HepG2 (cell line): ENCODE results near the gene FITM1. TPM values are rescaled to one million over a fixed set of nuclear protein-coding genes. Genes with fewer than 3 reads are reported as not detected.

Experiments
- CBX5 ChIP-seq: sonication (generic); formaldehyde crosslinking; IDR thresholded peaks from 2 replicates; pipeline ENCODE4 v1.4.0; 2020; ENCODE audit warnings: missing genetic modification reagents, borderline replicate concordance
- DR1 ChIP-seq: sonication (generic); formaldehyde crosslinking; IDR thresholded peaks from 2 replicates; pipeline ENCODE4 v1.8.0; 2021; ENCODE audit warnings: mild to moderate bottlenecking, missing genetic modification reagents, inconsistent platforms
- FOXK1 ChIP-seq: sonication (generic); formaldehyde crosslinking; IDR thresholded peaks from 2 replicates; pipeline ENCODE4 v1.4.0; 2020; ENCODE audit warnings: low read depth, missing genetic modification reagents, borderline replicate concordance
- GATAD2A ChIP-seq: IDR thresholded peaks from 2 replicates; pipeline ENCODE4 v1.6.1; 2016
- GFI1 ChIP-seq: sonication (generic); formaldehyde crosslinking; IDR thresholded peaks from 2 replicates; pipeline ENCODE4 v1.5.0; 2020; ENCODE audit warnings: missing genetic modification reagents, mild to moderate bottlenecking, borderline replicate concordance
- GPN1 ChIP-seq: sonication (generic); formaldehyde crosslinking; IDR thresholded peaks from 2 replicates; pipeline ENCODE4 v1.5.1; 2020; ENCODE audit warnings: missing genetic modification reagents, borderline replicate concordance
- HHEX ChIP-seq: IDR thresholded peaks from 2 replicates; pipeline ENCODE4 v1.6.1; 2016; ENCODE audit warnings: control low read depth
- HMG20B ChIP-seq: conservative IDR thresholded peaks from 2 replicates; pipeline ENCODE4 v1.6.1; 2016; ENCODE audit warnings: missing genetic modification reagents, missing compliant biosample characterization
- HOXA3 ChIP-seq: sonication (generic); formaldehyde crosslinking; IDR thresholded peaks from 2 replicates; pipeline ENCODE4 v1.5.0; 2020; ENCODE audit warnings: missing genetic modification reagents
- HOXA5 ChIP-seq: sonication (generic); formaldehyde crosslinking; IDR thresholded peaks from 2 replicates; pipeline ENCODE4 v1.4.0; 2020; ENCODE audit warnings: missing genetic modification reagents
- KDM1A ChIP-seq: IDR thresholded peaks from 2 replicates; pipeline ENCODE4 v1.6.1; 2016; ENCODE audit warnings: missing compliant biosample characterization
- PHF20 ChIP-seq: sonication (generic); formaldehyde crosslinking; IDR thresholded peaks from 2 replicates; pipeline ENCODE4 v1.5.0; 2020; ENCODE audit warnings: mild to moderate bottlenecking, missing genetic modification reagents
- PITX1 ChIP-seq: sonication (generic); formaldehyde crosslinking; IDR thresholded peaks from 2 replicates; pipeline ENCODE4 v1.5.1; 2020; ENCODE audit warnings: mild to moderate bottlenecking, missing genetic modification reagents
- RFXAP ChIP-seq: sonication (generic); formaldehyde crosslinking; IDR thresholded peaks from 2 replicates; pipeline ENCODE4 v1.4.0; 2020; ENCODE audit warnings: missing genetic modification reagents, borderline replicate concordance
- SSRP1 ChIP-seq: IDR thresholded peaks from 2 replicates; pipeline ENCODE4 v1.6.1; 2016; ENCODE audit warnings: control low read depth
- YEATS4 ChIP-seq: sonication (generic); formaldehyde crosslinking; IDR thresholded peaks from 2 replicates; pipeline ENCODE4 v1.4.0; 2020; ENCODE audit warnings: missing genetic modification reagents, borderline replicate concordance
- ZFP36L2 ChIP-seq: sonication (generic); formaldehyde crosslinking; IDR thresholded peaks from 2 replicates; pipeline ENCODE4 v1.4.0; 2020; ENCODE audit warnings: missing genetic modification reagents
- ZNF17 ChIP-seq: sonication (generic); formaldehyde crosslinking; IDR thresholded peaks from 2 replicates; pipeline ENCODE4 v1.5.0; 2020; ENCODE audit warnings: mild to moderate bottlenecking, missing genetic modification reagents
- ZNF564 ChIP-seq: sonication (generic); formaldehyde crosslinking; IDR thresholded peaks from 2 replicates; pipeline ENCODE4 v1.8.1; 2023; ENCODE audit warnings: mild to moderate bottlenecking, missing genetic modification reagents
- ZNF605 ChIP-seq: sonication (generic); formaldehyde crosslinking; IDR thresholded peaks from 2 replicates; pipeline ENCODE4 v1.8.0; 2022; ENCODE audit warnings: mild to moderate bottlenecking, missing genetic modification reagents
- ZNF747 ChIP-seq: sonication (generic); formaldehyde crosslinking; IDR thresholded peaks from 2 replicates; pipeline ENCODE4 v1.8.1; 2023; ENCODE audit warnings: missing genetic modification reagents, mild to moderate bottlenecking, borderline replicate concordance
- polyA plus RNA-seq, 8 experiments: library from polyadenylated mRNA; depleted of rRNA in 3 of 8; stranded (reverse) in 7 of 8; unstranded in 1 of 8; fragments of >200 nt; fragmentation: Illumina TruSeq in 4 of 8; extraction: Trizol in 4 of 8; gene quantifications; 2 replicates each; pipeline versions ENCODE4 v1.2.1 to v1.2.3, GENCODE V29; 2011 to 2016; ENCODE audit warnings: low read depth in 4 of 8, missing spikeins in 1 of 8, mixed read lengths in 1 of 8; ENCODE audit not compliant: insufficient read depth in 1 of 8
- total RNA-seq, 5 experiments: library from RNA; depleted of rRNA; stranded (reverse); fragments of >200 nt; fragmentation: Illumina TruSeq; extraction: Trizol; gene quantifications; 2 replicates each; pipeline ENCODE4 v1.2.3, GENCODE V29; 2016; ENCODE audit warnings: low read depth in 1 of 5
- TF ChIP-seq, protein P1 (sequence below): sonication (generic); formaldehyde crosslinking; IDR thresholded peaks from 2 replicates; pipeline ENCODE4 v1.5.0; 2020; ENCODE audit warnings: missing genetic modification reagents, mild to moderate bottlenecking, borderline replicate concordance
- TF ChIP-seq, protein P2 (sequence below): sonication (generic); formaldehyde crosslinking; IDR thresholded peaks from 2 replicates; pipeline ENCODE4 v1.8.0; 2022; ENCODE audit warnings: missing genetic modification reagents, low read depth, mild to moderate bottlenecking, borderline replicate concordance
- TF ChIP-seq, protein P3 (sequence below): sonication (generic); formaldehyde crosslinking; IDR thresholded peaks from 2 replicates; pipeline ENCODE4 v1.4.0; 2020; ENCODE audit warnings: missing genetic modification reagents, borderline replicate concordance
- TF ChIP-seq, protein P4 (sequence below): sonication (generic); formaldehyde crosslinking; IDR thresholded peaks from 2 replicates; pipeline ENCODE4 v1.4.0; 2020; ENCODE audit warnings: missing genetic modification reagents, borderline replicate concordance

FITM1 gene
- total and polyA plus RNA-seq, 2 of the 13 experiments (the other 11 are each of a cell fraction or from before 2014, with no cell fraction given): 2.7 to 5.8 TPM

DNA sequence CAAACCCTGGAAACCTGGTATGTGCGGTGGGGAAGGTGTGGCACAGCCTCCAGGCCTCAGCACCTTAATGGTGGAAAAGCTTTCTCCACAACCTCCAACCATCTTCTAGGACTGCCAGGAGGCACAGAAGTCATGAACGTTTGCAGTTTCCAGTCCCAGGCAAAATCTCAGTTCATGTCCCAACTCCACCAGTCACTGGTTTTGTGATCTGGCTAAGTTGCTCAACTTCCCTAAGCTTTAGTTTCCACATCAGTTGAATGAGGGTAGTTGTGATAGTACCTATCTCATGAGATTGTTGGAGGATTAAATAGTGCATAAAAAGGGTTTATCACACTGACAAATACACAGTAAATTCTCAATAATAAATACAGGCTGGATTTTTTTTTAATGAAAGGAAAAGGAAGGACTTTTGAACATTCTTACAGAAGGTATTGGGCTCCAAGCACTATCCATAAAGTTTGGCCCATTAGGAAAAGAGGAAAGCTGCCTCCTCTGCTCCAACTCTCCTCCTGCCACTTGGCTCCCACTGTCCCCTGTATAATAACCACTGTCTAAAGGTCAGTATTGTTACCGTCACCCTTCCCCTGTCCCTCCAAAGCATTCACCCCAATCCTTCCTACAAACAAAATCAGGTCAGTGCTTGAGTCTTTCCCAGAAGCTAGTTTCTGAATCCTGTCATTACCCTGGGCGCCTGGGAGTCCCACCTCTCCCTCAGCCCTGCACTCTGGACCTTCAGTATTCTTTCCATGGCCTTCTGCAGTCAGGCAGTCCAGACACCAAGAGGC lies 30.1 kb upstream of the FITM1 start (continued):
- TF ChIP-seq, protein P1, sequence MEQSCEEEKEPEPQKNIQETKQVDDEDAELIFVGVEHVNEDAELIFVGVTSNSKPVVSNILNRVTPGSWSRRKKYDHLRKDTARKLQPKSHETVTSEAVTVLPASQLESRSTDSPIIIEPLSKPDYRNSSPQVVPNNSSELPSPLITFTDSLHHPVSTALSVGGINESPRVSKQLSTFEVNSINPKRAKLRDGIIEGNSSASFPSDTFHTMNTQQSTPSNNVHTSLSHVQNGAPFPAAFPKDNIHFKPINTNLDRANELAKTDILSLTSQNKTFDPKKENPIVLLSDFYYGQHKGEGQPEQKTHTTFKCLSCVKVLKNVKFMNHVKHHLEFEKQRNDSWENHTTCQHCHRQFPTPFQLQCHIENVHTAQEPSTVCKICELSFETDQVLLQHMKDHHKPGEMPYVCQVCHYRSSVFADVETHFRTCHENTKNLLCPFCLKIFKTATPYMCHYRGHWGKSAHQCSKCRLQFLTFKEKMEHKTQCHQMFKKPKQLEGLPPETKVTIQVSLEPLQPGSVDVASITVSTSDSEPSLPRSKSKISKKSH (CRISPR knock-in tag): no peak
- TF ChIP-seq HOXA3 (CRISPR knock-in tag) (no peak), GFI1 (no peak), RFXAP (CRISPR knock-in tag) (no peak), YEATS4 (CRISPR knock-in tag) (no peak), CBX5 (CRISPR knock-in tag) (0 out of 2 replicates have a peak, but pooled peaks have one; percentile 17), FOXK1 (CRISPR knock-in tag) (0 out of 2 replicates have a peak, but pooled peaks have one; percentile 12), HHEX (CRISPR knock-in tag) (no peak), HOXA5 (no peak), DR1 (no peak), ZNF17 (CRISPR knock-in tag) (no peak), PHF20 (CRISPR knock-in tag) (no peak), ZFP36L2 (CRISPR knock-in tag) (no peak), SSRP1 (CRISPR knock-in tag) (0 out of 2 replicates have a peak, but pooled peaks have one; percentile 29), PITX1 (CRISPR knock-in tag) (no peak), GATAD2A (CRISPR knock-in tag) (no peak), HMG20B (no peak), GPN1 (no peak), ZNF564 (CRISPR knock-in tag) (no peak), ZNF605 (CRISPR knock-in tag) (no peak), ZNF747 (CRISPR knock-in tag) (no peak), KDM1A (CRISPR knock-in tag) (no peak)
- TF ChIP-seq, protein P2, sequence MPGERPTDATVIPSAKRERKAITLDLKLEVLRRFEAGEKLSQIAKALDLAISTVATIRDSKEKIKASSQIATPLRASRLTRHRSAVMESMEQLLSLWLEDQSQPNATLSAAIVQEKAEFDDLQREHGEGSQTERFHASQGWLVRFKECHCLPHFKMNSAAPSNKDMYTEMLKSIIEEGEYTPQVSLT (CRISPR knock-in tag): no peak
- TF ChIP-seq, protein P3, sequence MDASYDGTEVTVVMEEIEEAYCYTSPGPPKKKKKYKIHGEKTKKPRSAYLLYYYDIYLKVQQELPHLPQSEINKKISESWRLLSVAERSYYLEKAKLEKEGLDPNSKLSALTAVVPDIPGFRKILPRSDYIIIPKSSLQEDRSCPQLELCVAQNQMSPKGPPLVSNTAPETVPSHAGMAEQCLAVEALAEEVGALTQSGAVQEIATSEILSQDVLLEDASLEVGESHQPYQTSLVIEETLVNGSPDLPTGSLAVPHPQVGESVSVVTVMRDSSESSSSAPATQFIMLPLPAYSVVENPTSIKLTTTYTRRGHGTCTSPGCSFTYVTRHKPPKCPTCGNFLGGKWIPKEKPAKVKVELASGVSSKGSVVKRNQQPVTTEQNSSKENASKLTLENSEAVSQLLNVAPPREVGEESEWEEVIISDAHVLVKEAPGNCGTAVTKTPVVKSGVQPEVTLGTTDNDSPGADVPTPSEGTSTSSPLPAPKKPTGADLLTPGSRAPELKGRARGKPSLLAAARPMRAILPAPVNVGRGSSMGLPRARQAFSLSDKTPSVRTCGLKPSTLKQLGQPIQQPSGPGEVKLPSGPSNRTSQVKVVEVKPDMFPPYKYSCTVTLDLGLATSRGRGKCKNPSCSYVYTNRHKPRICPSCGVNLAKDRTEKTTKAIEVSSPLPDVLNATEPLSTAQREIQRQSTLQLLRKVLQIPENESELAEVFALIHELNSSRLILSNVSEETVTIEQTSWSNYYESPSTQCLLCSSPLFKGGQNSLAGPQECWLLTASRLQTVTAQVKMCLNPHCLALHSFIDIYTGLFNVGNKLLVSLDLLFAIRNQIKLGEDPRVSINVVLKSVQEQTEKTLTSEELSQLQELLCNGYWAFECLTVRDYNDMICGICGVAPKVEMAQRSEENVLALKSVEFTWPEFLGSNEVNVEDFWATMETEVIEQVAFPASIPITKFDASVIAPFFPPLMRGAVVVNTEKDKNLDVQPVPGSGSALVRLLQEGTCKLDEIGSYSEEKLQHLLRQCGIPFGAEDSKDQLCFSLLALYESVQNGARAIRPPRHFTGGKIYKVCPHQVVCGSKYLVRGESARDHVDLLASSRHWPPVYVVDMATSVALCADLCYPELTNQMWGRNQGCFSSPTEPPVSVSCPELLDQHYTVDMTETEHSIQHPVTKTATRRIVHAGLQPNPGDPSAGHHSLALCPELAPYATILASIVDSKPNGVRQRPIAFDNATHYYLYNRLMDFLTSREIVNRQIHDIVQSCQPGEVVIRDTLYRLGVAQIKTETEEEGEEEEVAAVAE (CRISPR knock-in tag): no peak
- TF ChIP-seq, protein P4, sequence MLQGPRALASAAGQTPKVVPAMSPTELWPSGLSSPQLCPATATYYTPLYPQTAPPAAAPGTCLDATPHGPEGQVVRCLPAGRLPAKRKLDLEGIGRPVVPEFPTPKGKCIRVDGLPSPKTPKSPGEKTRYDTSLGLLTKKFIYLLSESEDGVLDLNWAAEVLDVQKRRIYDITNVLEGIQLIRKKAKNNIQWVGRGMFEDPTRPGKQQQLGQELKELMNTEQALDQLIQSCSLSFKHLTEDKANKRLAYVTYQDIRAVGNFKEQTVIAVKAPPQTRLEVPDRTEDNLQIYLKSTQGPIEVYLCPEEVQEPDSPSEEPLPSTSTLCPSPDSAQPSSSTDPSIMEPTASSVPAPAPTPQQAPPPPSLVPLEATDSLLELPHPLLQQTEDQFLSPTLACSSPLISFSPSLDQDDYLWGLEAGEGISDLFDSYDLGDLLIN (CRISPR knock-in tag): no peak
